ENCODE data around the gene RABGAP1.

The RABGAP1 gene

GRCh38 chr9:122944960-122945888 lies 4.4 kb downstream of the RABGAP1 start:
- DNase-seq, result no peak

DNA sequence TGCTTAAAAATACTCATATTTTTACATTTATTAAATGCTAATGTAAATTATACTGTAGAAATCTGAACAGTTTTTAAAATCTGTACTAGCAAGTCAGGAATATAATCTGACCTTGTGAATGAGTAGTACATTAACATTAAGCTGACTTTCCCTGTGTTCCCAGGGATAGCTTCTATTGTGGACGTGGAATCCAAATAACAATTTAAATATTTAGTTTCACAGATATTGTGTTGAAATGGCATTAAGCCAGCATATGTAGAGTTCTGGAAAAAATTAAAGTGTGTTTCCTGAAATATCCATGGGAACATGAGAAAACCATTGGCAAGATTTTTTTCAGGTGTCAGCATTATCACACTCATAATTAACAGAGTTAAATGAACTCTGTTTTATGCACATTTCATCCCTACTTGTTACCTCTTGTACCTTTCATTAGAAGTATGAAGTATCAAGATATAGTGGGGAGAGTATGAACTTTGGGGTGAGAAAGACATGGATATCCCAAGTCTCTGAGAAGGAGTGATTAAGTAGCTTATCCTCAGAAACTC lies 5.7 kb downstream of the RABGAP1 start:
- no peak for DNase-seq

- DNase-seq, result no peak
These were observed 7.5 kb downstream of the RABGAP1 start for GRCh38 chr9:122948313-122948712.

- DNase-seq, result no peak
These were observed 8.9 kb downstream of the RABGAP1 start for GRCh38 chr9:122949696-122950095.

- DNase-seq, result no peak
These were observed 9.4 kb downstream of the RABGAP1 start for GRCh38 chr9:122950263-122950662.

DNA sequence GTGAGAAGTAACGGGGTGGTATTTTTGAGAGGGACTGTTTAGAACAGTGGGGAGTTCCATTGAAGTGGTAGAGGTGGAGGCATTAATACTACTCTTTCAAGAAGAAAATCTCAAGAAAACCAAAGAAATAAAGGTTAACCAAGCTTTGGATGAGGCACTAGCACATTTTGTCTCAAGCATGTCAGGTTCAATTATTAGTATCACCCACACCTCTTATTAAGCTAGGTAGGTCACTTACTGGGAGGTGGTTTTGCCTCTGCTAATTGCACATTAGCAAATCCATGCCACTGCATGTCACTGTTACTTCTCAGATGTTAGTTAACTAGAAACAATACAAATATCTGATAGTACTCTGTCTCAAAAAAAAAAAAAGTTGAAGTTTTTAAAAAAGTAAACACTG lies 10.2 kb downstream of the RABGAP1 start:
- DNase-seq, result no peak

DNA sequence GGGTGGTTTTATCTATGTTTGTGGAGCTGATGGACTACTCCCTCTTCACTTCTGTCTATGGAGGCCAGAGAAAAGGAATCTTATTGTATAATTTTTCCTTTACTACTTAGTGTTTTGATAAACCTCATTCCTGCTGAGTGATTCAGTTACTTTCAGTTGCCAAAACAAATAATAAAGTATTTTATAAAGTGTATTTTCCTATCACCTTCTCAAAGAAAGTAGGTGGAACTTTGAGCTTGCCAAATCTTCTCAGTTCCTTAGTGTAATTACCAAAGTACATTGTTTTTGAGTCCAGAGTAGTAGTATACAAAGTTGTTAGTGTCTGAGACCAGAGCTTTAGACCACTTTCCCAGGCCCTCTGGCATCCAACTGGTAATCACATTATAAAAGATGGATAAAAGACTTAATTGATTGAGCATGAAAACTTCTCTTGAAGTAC lies 13.5 kb downstream of the RABGAP1 start:
- DNase-seq, result no peak

DNA sequence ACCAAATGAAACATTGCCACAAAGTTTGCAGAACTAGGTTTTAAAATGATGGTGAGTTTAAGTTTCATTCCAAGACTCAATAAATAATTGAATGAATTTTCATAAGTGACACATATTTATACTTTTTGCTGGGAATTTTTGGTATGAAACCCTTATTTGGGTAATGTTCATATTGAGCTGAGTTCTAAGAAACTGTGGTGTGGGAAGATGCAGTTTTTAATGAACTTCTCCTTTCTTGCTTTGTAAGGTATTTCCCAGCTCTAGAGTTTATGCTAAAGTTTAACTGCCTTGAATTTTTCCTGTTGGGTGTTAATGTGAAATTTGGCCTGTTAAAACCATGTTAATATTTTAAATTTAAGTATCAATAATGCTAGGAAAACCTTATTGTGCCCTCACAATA lies 15.1 kb downstream of the RABGAP1 start:
- DNase-seq, result no peak

- no peak for DNase-seq
These were observed 20.3 kb downstream of the RABGAP1 start for GRCh38 chr9:122961139-122961538.

DNA sequence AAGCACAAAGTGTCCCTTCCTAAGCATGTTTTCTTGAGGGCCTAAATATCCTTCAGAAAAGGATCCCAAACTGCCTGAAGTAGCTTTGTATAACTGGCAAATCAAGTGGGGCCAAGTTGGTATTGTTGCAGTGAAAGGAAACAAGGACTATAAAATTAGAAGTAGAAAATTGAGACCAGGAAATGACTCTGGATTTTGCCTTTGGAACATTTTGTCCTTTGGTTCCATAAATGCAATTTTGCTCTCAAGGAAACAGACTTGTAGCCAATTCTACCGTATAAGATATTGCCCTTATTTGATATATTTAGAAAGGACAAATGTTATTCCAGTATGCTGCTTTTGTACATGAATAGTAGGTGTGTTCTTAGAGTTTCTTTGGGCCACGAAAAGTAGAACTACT lies 34.4 kb downstream of the RABGAP1 start:
- no peak for DNase-seq

- DNase-seq, result no peak
These were observed 37.8 kb downstream of the RABGAP1 start for GRCh38 chr9:122978601-122979000.

DNA sequence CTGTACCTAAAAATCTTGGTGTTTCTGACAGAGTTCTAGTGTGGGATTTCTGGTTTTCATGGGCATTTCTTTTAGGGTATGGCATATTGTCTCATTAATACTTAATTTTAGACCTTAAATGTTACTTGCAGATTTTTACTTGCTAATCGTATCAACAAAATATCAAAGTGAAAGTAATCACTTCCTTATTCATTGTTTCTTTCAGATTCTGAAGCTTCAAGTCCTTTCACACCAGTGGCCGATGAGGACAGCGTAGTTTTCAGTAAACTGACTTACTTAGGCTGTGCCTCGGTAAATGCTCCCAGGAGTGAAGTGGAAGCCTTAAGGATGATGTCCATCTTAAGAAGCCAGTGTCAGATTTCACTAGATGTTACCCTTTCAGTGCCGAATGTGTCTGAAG lies 45.2 kb downstream of the RABGAP1 start:
- DNase-seq, result no peak

GRCh38 chr9:122988141-122988540 lies 47.3 kb downstream of the RABGAP1 start:
- DNase-seq, result no peak

DNA sequence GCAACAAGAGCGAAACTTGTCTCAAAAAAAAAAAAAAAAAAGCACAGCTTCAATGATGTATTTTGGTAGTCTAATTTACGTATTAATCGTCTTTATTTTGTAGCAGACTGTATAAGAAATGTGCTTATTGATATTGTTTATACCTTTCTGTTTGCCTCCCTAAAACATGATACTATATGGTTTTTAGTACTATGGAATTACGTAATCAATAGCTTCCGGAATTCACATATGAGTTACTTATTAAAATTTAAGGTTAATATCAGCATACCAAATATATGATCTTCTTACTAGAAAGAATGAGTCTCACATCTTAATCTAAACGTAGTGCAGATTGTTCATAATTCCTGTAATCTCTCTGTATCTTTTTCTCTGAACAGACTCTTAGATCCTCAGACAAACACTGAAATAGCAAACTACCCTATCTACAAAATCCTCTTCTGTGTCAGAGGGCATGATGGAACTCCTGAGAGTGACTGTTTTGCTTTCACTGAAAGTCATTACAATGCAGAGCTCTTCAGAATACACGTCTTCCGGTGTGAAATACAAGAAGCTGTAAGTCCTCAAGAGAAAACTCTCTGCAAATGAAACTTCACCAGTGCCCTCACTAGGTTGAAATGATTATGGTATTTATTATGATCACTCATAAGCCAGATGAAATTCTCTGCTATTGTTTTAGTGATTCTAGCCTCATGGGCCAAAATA lies 48.3 kb downstream of the RABGAP1 start:
- no peak for DNase-seq

DNA sequence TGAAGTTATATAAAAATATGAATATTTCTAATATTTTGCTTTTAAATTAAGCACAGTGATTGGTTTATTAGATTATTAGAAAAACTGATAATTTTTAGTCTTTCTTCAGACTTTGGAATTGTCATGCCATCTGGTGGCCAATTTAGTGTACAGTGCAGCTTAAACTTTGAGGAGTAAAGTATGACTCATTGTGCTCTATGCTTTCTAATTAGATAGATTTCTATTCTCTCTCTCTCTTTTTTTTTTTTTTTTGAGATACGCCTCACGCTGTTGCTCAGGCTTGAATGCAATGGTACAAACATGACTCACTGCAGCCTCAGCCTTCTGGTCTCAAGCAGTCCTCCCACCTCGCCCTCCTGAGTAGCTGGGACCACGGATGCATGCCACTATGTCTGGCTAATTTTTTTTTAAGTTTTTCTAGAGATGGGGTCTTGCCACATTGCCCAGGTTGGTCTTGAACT lies 50.6 kb downstream of the RABGAP1 start:
- DNase-seq, result peak; percentile 20

DNA sequence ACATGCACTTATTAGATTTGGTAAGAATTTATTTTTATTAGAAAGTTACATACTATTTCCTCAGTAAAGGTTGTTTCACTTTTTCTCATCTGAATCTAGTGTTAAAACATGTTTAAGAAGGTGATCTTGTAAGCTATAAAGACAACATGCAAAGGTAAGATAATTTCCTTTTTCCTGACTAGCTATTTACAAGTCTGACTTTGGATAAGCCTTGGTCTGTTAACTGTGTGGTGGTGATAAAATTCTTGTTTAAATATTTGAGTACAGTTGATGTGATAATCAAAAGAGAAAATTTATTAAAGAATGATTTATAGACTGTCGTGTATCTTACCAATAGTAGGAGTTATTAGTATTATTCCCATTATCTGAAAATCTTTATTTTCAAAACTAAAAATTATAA lies 55.8 kb downstream of the RABGAP1 start:
- no peak for DNase-seq

DNA sequence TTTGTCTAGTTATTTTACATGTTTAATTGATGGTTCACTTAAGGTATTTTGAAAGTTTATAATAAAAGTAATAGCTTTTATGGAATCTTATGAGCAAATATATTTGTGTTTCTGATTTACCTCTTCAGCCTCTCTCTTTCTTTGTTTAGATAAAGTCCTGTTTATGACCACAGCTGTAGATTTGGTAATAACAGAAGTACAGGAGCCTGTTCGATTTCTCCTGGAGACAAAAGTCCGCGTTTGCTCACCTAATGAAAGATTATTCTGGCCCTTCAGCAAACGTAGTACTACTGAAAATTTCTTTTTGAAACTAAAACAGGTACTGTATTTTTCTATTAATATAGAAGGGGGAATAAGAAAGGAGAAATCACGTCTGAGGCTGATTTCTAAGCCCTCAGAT lies 57.6 kb downstream of the RABGAP1 start:
- DNase-seq, result no peak

- DNase-seq, result no peak
These were observed 59.7 kb downstream of the RABGAP1 start for GRCh38 chr9:123000371-123001068.

- DNase-seq, result no peak
These were observed 61.9 kb downstream of the RABGAP1 start for GRCh38 chr9:123002754-123003153.

DNA sequence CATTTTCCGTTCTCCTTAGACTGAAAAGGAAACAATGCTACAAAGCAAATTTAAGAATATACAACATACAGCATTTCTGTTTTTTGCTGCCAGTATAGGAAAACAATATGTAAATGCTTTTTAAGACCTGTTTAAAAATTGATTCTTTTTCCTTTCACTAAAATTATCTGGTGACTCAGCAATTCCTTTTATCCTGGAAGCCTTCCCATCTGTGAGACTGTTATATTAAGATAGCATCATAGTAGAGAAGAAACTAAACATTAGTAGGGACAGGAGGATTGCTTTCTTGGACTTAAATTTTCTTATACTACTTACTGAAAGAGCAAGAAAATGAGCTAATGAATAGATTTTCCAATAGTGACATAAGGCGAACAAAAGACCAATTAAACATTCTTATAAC lies 62.6 kb downstream of the RABGAP1 start:
- DNase-seq, result no peak

DNA sequence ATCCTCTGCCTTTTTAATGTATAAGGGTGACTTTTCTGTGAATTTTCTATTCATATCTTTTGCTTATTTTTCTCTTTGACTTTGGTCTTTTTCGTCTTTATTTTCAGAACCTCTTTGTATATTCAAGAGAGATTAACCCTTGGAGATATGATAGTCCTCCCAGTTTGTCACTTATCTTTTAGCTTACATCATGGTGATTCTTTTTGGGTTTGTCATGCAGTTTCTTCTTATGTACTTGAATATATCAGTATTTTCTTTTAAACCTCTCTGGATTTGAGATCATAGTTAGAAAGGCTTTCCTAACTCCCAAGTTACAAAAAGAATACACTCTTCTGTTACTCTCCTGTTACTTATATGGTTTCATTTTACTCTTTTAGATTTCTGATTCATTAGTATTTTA lies 65.1 kb downstream of the RABGAP1 start:
- no peak for DNase-seq

DNA sequence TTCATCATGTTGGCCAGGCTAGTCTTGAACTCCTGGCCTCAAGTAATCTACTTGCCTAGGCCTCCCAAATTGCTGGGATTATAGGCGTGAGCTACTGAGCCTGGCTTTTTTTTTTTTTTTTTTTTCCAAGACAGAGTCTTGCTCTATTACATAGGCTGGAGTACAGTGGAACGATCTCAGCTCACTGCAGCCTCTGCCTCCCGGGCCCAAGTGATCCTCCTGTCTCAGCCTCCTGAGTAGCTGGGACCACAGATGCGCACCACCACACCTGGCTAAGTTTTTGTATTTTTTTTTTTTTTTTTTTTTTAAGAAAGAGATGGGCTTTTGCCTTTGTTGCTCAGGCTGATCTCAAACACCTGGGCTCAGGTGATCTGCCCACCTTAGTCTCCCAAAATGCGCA lies 66.4 kb downstream of the RABGAP1 start:
- no peak for DNase-seq

DNA sequence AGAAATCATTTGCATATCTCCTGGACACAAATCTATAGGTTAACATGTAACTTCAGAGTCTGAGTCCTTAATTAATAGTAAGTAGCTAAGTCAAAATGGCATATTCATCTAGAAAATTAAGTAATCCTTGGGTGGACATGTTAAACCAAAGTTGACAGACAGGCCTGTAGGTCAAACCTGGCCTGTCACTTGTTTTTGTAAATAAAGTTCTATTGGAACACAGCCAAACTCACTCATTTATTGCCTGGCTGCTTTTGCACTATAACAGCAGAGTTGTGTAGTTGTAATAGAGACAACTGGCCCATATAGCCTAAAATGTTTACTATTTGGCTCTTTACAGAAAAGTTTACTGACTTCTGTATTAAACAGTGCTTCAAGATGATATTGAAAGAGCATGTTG lies 68.1 kb downstream of the RABGAP1 start:
- DNase-seq, result no peak

Data from stimulated activated naive CD4-positive, alpha-beta T cell treated with Interleukin-2 at 50 U/mL for 16 hours (primary cell).